H7 (cell line): Measurements from ENCODE around the gene LSM3. TPM values are rescaled to one million over a fixed set of nuclear protein-coding genes. Genes with fewer than 3 reads are reported as not detected.
A peak's percentile ranks its signal among the peaks of the same experiment; 100 is the strongest.

Source experiments
- DNase-seq: peaks from one replicate; pipeline ENCODE4 v3.0.0; 2012
- H3K27me3 ChIP-seq: 2 replicates; pipeline ENCODE4 v1.6.0; 2011; ENCODE audit warnings: mild to moderate bottlenecking, low read length; ENCODE audit not compliant: control insufficient read depth, insufficient read depth
- H3K36me3 ChIP-seq: replicated peaks from 2 replicates; pipeline ENCODE4 v1.5.1; 2011; ENCODE audit warnings: low read length; ENCODE audit not compliant: control insufficient read depth, insufficient read depth
- H3K4me3 ChIP-seq: 2 replicates; pipeline ENCODE4 v1.5.1; 2011; ENCODE audit warnings: low read depth, mild to moderate bottlenecking, control low read depth, low read length, moderate library complexity; ENCODE audit not compliant: insufficient read depth
- total RNA-seq: library from RNA; depleted of rRNA; stranded (reverse); fragments of >200 nt; shearing (Covaris generic); gene quantifications from 2 replicates; pipeline ENCODE4 v1.2.3, GENCODE V29; 2014

The LSM3 gene
- total RNA-seq, 1 experiment from 2014 or later: 17.0 TPM

GRCh38 chr3:14159426-14159825, 19.2 kb upstream of the LSM3 start:
- no peaks in the 10 kb centered on the region for H3K27me3 ChIP-seq
- H3K36me3 ChIP-seq: peaks cover 36% of the 10 kb centered on the region
- DNase-seq: no peak
- H3K4me3 ChIP-seq: no peak overlapping the region

DNA sequence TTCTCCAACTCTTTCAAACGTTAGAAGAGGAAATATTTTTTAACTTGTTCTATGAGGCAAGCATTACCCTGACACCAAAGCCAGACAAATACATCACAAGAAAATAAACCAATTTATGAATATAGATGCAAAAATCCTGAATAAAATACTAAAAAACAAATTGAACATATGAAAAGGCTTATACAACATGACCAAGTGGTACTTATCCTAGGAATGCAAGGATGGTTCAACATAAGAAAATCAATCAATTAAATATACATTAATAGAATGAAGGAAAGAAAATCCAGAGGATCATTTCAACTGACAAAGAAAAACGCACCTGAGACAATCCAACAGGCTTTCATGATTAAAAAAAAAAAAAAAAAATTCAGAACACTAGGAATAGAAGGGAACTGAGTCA, 17.3 kb upstream of the LSM3 start:
- H3K4me3 ChIP-seq: no peak overlapping the region
- H3K27me3 ChIP-seq: no peaks in the 10 kb centered on the region
- H3K36me3 ChIP-seq: peaks cover 44% of the 10 kb centered on the region
- no peak for DNase-seq

DNA sequence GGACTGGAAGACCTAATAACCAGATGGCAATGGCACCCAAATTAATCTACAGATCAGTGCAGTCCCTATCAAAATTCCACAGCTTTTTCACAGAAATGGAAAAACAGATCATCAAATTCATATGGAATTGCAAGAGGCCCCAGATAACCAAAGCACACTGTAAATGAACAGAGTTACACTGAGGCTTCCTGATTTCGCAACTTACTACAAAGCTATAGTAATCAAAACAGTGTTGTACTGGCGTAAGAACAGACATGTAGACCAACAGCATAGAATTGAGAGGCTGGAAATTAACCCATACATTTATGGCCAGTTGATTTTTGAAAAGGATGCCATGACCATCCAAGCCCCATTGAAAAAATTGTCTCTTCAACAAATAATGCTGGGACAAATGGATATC, 16.4 kb upstream of the LSM3 start:
- DNase-seq: no peak
- H3K4me3 ChIP-seq: no peak overlapping the region
- no peaks in the 10 kb centered on the region for H3K27me3 ChIP-seq
- H3K36me3 ChIP-seq: peaks cover 48% of the 10 kb centered on the region

GRCh38 chr3:14166877-14167603, 11.6 kb upstream of the LSM3 start:
- no peak overlapping the region for H3K4me3 ChIP-seq
- no peak for DNase-seq
- no peaks in the 10 kb centered on the region for H3K27me3 ChIP-seq
- H3K36me3 ChIP-seq: peaks cover 53% of the 10 kb centered on the region

DNA sequence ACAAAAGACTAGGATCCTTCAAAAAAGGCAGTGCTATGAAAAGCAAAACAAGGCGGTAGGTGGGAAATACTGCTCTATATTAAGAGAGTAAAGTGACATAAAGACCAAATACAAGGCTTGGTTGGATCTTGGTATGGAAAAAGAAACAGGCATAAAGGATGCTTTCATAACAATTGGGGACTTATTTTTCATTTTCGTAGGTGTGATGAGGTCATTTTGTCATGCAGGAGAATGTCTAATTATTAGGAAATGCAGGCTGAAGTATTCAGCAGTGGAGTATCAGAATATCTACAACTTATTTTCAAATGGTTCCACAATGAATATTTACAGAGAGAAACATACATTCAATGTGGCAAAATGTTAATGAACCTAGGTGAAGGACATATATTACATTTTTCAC, 9.2 kb upstream of the LSM3 start:
- H3K27me3 ChIP-seq: no peaks in the 10 kb centered on the region
- peaks cover 45% of the 10 kb centered on the region for H3K36me3 ChIP-seq
- H3K4me3 ChIP-seq: no peak overlapping the region
- no peak for DNase-seq

GRCh38 chr3:14169871-14170270, 8.7 kb upstream of the LSM3 start:
- no peak for DNase-seq
- no peak overlapping the region for H3K4me3 ChIP-seq
- H3K36me3 ChIP-seq: peaks cover 41% of the 10 kb centered on the region
- H3K27me3 ChIP-seq: no peaks in the 10 kb centered on the region

GRCh38 chr3:14170531-14171159, 8.0 kb upstream of the LSM3 start:
- DNase-seq: no peak
- peaks cover 35% of the 10 kb centered on the region for H3K36me3 ChIP-seq
- H3K27me3 ChIP-seq: no peaks in the 10 kb centered on the region
- H3K4me3 ChIP-seq: no peak overlapping the region

GRCh38 chr3:14172496-14172895, 6.1 kb upstream of the LSM3 start:
- H3K36me3 ChIP-seq: peaks cover 24% of the 10 kb centered on the region
- DNase-seq: no peak

DNA sequence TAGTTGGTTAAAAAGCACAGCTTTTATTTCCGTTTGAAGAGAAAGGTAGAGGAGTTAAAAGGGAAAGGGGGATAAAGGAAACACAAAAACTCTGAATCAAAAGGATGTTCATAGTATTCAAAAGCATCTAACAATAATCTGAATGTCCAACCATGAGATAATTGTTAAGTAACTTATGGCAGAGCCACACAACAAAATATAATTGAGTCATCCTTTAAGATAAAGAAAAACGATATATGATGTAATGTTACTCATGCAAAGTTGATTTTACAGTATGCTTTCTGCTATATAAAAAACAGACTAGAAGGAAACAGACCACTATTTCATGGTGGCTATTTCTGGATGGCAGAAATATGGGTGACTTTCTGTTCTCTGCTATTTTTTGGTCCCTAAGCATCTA, 4.1 kb upstream of the LSM3 start:
- no peak overlapping the region for H3K4me3 ChIP-seq
- no peak for DNase-seq

More at GRCh38 chr3:14172496-14172895, 6.1 kb upstream of the LSM3 start:
- H3K27me3 ChIP-seq: no peaks in the 10 kb centered on the region
- H3K4me3 ChIP-seq: no peak overlapping the region

DNA sequence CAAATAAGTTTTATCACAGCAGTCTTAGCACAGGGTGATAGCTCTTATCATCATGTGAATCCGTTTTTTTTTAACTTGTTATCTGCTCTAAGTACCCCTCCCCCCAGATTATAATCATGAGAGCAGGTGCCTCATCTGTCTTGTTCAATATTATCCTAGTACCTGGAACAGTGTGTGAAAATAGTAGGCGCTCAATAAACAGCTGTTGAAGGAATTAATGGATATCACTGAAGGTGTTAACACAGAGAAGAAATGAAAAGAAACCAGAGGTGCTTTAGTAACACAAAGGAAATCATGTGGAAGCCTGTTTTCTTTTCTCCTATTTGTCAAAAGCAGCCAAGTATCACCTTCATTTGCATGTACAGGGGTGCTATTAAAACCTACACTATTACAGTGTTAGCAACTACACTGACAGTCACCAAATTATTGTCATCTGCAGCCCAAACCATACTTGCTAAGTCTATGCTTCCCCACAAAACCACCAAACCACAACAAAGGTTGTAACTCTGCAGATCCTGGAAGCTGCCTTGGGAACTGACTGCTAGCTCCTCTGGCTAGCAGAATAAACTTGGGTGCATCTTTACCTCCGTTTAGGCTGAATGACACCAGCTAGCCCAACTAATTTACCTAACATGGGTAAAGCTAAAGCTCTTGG, 3.1 kb upstream of the LSM3 start:
- H3K4me3 ChIP-seq: no peak overlapping the region

More for the DNA sequence above, 4.1 kb upstream of the LSM3 start:
- Histone ChIP-seq H3K27me3 (no peaks in the 10 kb centered on the region), H3K36me3 (peaks cover 18% of the 10 kb centered on the region)

GRCh38 chr3:14177580-14178246, 904 bp upstream of the LSM3 start:
- peak overlapping the region; percentile 79 for H3K4me3 ChIP-seq
- peaks cover 3% of the 10 kb centered on the region for H3K36me3 ChIP-seq
- no peaks in the 10 kb centered on the region for H3K27me3 ChIP-seq
- no peak for DNase-seq

More for the DNA sequence above, 3.1 kb upstream of the LSM3 start:
- no peaks in the 10 kb centered on the region for H3K27me3 ChIP-seq
- DNase-seq: no peak
- H3K36me3 ChIP-seq: peaks cover 10% of the 10 kb centered on the region

- Histone ChIP-seq H3K27me3 (no peaks in the 10 kb centered on the region), H3K4me3 (peak overlapping the region; percentile 79), H3K36me3 (peaks cover 10% of the 10 kb centered on the region)
- no peak for DNase-seq
These were observed 473 bp downstream of the LSM3 start for GRCh38 chr3:14179114-14179465.

DNA sequence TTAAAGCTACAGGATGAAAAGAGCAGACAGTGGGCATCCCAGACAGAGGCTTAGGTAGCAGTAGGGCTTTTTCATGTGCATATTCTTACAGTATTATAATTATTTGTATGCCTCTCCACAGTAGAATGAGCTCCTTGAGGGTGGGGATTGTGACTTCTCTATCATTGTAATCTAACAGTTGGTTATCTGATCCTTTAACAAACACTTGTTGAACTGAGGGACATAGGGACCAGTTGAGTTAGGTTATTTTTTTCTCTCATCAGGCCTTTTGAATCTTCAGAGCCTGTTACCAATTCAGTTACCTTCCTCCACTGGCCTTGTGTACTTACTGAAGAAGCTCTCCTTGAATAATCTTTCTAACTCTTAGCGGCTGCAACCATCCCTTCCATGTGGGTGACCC, 1.2 kb downstream of the LSM3 start:
- no peak overlapping the region for H3K4me3 ChIP-seq
- H3K27me3 ChIP-seq: no peaks in the 10 kb centered on the region
- no peak for DNase-seq
- H3K36me3 ChIP-seq: peaks cover 10% of the 10 kb centered on the region

GRCh38 chr3:14181253-14181652, 2.6 kb downstream of the LSM3 start:
- Histone ChIP-seq H3K27me3 (no peaks in the 10 kb centered on the region), H3K4me3 (no peak overlapping the region), H3K36me3 (peaks cover 13% of the 10 kb centered on the region)
- DNase-seq: no peak
